IMR-90 (cell line): Measurements from ENCODE around the gene RFC2. TPM values are rescaled to one million over a fixed set of nuclear protein-coding genes. Genes with fewer than 3 reads are reported as not detected.

ENCODE experiments used
- ATAC-seq: fragments of 200-7000 bp; cut with Tn5 transposase; 2 replicates; pipeline ENCODE4 v1.9.1; 2020; ENCODE audit warnings: low read depth, mild to moderate bottlenecking, moderate library complexity
- BruUV-seq: library from RNA; stranded (reverse); fragments of 400-500 nt; replicated peaks from 2 replicates; lab custom pipeline; 2021; lab: Mats Ljungman, UMichigan
- CTCF ChIA-PET: fragments of 300-600 bp; formaldehyde crosslinking; extraction: SDS; loops from one replicate; lab custom pipeline; 2021; ENCODE audit warnings: antibody characterized with exemption; lab: Yijun Ruan, JAX
- POLR2A ChIA-PET: fragments of 300-600 bp; sonication (Branson Sonifier 250); formaldehyde crosslinking; loops from one replicate; lab custom pipeline; 2022; ENCODE audit warnings: antibody characterized with exemption; ENCODE audit not compliant: unreplicated experiment; lab: Charles Lee
- DNase-seq: peaks from one replicate; pipeline ENCODE4 v3.0.0; 2013
- H2AFZ ChIP-seq: replicated peaks from 2 replicates; pipeline ENCODE3; 2013; ENCODE audit warnings: low read length, mild to moderate bottlenecking; ENCODE audit not compliant: poor library complexity
- H2AK5ac ChIP-seq: 2 replicates; pipeline ENCODE4 v1.6.1; 2013; ENCODE audit warnings: low read depth, low read length, inconsistent platforms
- H2AK9ac ChIP-seq: replicated peaks from 2 replicates; pipeline ENCODE3; 2013; ENCODE audit warnings: mild to moderate bottlenecking, low read depth, low read length, moderate library complexity; ENCODE audit not compliant: poor library complexity
- H2BK120ac ChIP-seq: 2 replicates; pipeline ENCODE4 v1.6.1; 2013; ENCODE audit warnings: low read depth, low read length, inconsistent platforms
- H2BK15ac ChIP-seq: 3 replicates; pipeline ENCODE4 v1.6.1; 2013; ENCODE audit warnings: low read depth, low read length, inconsistent platforms
- H2BK20ac ChIP-seq: 2 replicates; pipeline ENCODE4 v1.6.1; 2013; ENCODE audit warnings: low read depth, mild to moderate bottlenecking, inconsistent platforms, low read length, moderate library complexity
- H2BK5ac ChIP-seq: 2 replicates; pipeline ENCODE4 v1.6.1; 2013; ENCODE audit warnings: mild to moderate bottlenecking, low read depth, low read length, inconsistent platforms; ENCODE audit not compliant: poor library complexity, severe bottlenecking
- H3K14ac ChIP-seq: replicated peaks from 2 replicates; pipeline ENCODE4 v1.6.1; 2013; ENCODE audit warnings: low read depth, low read length, inconsistent platforms
- H3K18ac ChIP-seq: 2 replicates; pipeline ENCODE4 v1.6.1; 2013; ENCODE audit warnings: low read depth, low read length, control low read depth
- H3K23ac ChIP-seq: 2 replicates; pipeline ENCODE4 v1.6.1; 2013; ENCODE audit warnings: low read depth, low read length, inconsistent platforms
- H3K27ac ChIP-seq: 2 replicates; pipeline ENCODE4 v1.5.1; 2013; ENCODE audit warnings: mild to moderate bottlenecking, control low read depth, low read length; ENCODE audit not compliant: insufficient read depth
- H3K27me3 ChIP-seq: 2 replicates; pipeline ENCODE4 v1.6.1; 2013; ENCODE audit warnings: low read length; ENCODE audit not compliant: control insufficient read depth, insufficient read depth
- H3K36me3 ChIP-seq: 2 replicates; pipeline ENCODE4 v1.6.1; 2013; ENCODE audit warnings: low read length, mixed read lengths; ENCODE audit not compliant: control insufficient read depth, insufficient read depth
- H3K4ac ChIP-seq: 2 replicates; pipeline ENCODE4 v1.6.1; 2013; ENCODE audit warnings: low read depth, low read length, inconsistent platforms
- H3K4me1 ChIP-seq: 2 replicates; pipeline ENCODE4 v1.6.1; 2013; ENCODE audit warnings: low read length, mixed read lengths; ENCODE audit not compliant: control insufficient read depth, insufficient read depth
- H3K4me2 ChIP-seq: 2 replicates; pipeline ENCODE4 v1.6.1; 2013; ENCODE audit warnings: low read depth, mild to moderate bottlenecking, control low read depth, low read length, moderate library complexity
- H3K4me3 ChIP-seq: 2 replicates; pipeline ENCODE4 v1.5.1; 2013; ENCODE audit warnings: low read depth, mild to moderate bottlenecking, control low read depth, low read length, moderate library complexity; ENCODE audit not compliant: insufficient read depth
- H3K56ac ChIP-seq: 2 replicates; pipeline ENCODE4 v1.6.1; 2013; ENCODE audit warnings: low read length, inconsistent platforms; ENCODE audit not compliant: insufficient read depth; ENCODE audit errors: extremely low read depth
- H3K79me1 ChIP-seq, 2 experiments: 2 replicates each; pipeline ENCODE4 v1.6.1; 2013; ENCODE audit warnings: low read length in 2 of 2, inconsistent platforms in 1 of 2, low read depth in 1 of 2
- H3K9ac ChIP-seq: 2 replicates; pipeline ENCODE4 v1.6.1; 2013; ENCODE audit warnings: low read depth, low read length, control low read depth
- H3K9me1 ChIP-seq: 2 replicates; pipeline ENCODE4 v1.6.1; 2013; ENCODE audit warnings: low read length, inconsistent platforms; ENCODE audit not compliant: insufficient read depth
- H3K9me3 ChIP-seq: 2 replicates; pipeline ENCODE4 v1.6.1; 2013; ENCODE audit warnings: low read length; ENCODE audit not compliant: control insufficient read depth, insufficient read depth
- H4K20me1 ChIP-seq: 2 replicates; pipeline ENCODE4 v1.6.1; 2013; ENCODE audit warnings: low read length, inconsistent platforms; ENCODE audit not compliant: insufficient read depth
- H4K5ac ChIP-seq: 2 replicates; pipeline ENCODE4 v1.6.1; 2013; ENCODE audit warnings: mild to moderate bottlenecking, low read depth, low read length, control low read depth
- H4K8ac ChIP-seq, 2 experiments: 2 replicates each; pipeline ENCODE4 v1.6.1; 2013; ENCODE audit warnings: low read depth in 2 of 2, low read length in 2 of 2, control low read depth in 1 of 2, inconsistent platforms in 1 of 2
- H4K91ac ChIP-seq: 2 replicates; pipeline ENCODE4 v1.6.1; 2013; ENCODE audit warnings: low read depth, low read length, inconsistent platforms; ENCODE audit not compliant: insufficient read depth
- BHLHE40 ChIP-seq: fragments of 150-350 bp; IDR thresholded peaks from 2 replicates; pipeline ENCODE4 v1.6.1; 2016; ENCODE audit warnings: mild to moderate bottlenecking, low read depth, low read length
- CEBPB ChIP-seq: IDR thresholded peaks from 2 replicates; pipeline ENCODE4 v1.6.1; 2012; ENCODE audit warnings: low read depth, low read length, improper control_type of control experiment
- CHD1 ChIP-seq: IDR thresholded peaks from 2 replicates; pipeline ENCODE4 v1.6.1; 2012; ENCODE audit warnings: low read depth, low read length, improper control_type of control experiment
- CTCF ChIP-seq: conservative IDR thresholded peaks from 2 replicates; pipeline ENCODE4 v1.5.1; 2012; ENCODE audit warnings: mild to moderate bottlenecking, low read depth, low read length, improper control_type of control experiment
- ELK1 ChIP-seq: fragments of 150-350 bp; IDR thresholded peaks from 2 replicates; pipeline ENCODE4 v1.6.1; 2016; ENCODE audit warnings: low read depth, mild to moderate bottlenecking, low read length, moderate library complexity, borderline replicate concordance
- FOS ChIP-seq: fragments of 150-350 bp; IDR thresholded peaks from 2 replicates; pipeline ENCODE4 v1.6.1; 2016; ENCODE audit warnings: low read depth, low read length
- MAFK ChIP-seq: IDR thresholded peaks from 2 replicates; pipeline ENCODE4 v1.6.1; 2012; ENCODE audit warnings: low read depth, low read length, improper control_type of control experiment
- MAZ ChIP-seq: IDR thresholded peaks from 2 replicates; pipeline ENCODE4 v1.6.1; 2012; ENCODE audit warnings: low read depth, mild to moderate bottlenecking, low read length, improper control_type of control experiment, moderate library complexity, borderline replicate concordance
- MXI1 ChIP-seq: IDR thresholded peaks from 2 replicates; pipeline ENCODE4 v1.6.1; 2012; ENCODE audit warnings: low read depth, mild to moderate bottlenecking, low read length, moderate library complexity, borderline replicate concordance
- NFE2L2 ChIP-seq: fragments of 150-350 bp; IDR thresholded peaks from 2 replicates; pipeline ENCODE4 v1.6.1; 2016; ENCODE audit warnings: low read depth, mild to moderate bottlenecking, low read length
- POLR2A ChIP-seq: IDR thresholded peaks from 2 replicates; pipeline ENCODE4 v1.6.1; 2012; ENCODE audit warnings: mild to moderate bottlenecking, low read depth, low read length
- RAD21 ChIP-seq: IDR thresholded peaks from 2 replicates; pipeline ENCODE4 v1.6.1; 2012; ENCODE audit warnings: low read length, improper control_type of control experiment
- RCOR1 ChIP-seq: IDR thresholded peaks from 2 replicates; pipeline ENCODE4 v1.6.1; 2012; ENCODE audit warnings: mild to moderate bottlenecking, low read length, improper control_type of control experiment; ENCODE audit not compliant: insufficient replicate concordance
- RFX5 ChIP-seq: IDR thresholded peaks from 2 replicates; pipeline ENCODE4 v1.8.0; 2012; ENCODE audit warnings: low read depth, mild to moderate bottlenecking, low read length, moderate library complexity
- SMC3 ChIP-seq: fragments of 150-350 bp; IDR thresholded peaks from 2 replicates; pipeline ENCODE4 v1.6.1; 2016; ENCODE audit warnings: low read depth, mild to moderate bottlenecking, antibody characterized with exemption, low read length, moderate library complexity
- WGBS, 2 experiments: methylation state at CpG; one replicate each; pipeline versions ENCODE4 v1.1.5 to v1.1.7; 2013; ENCODE audit warnings: missing lambda C conversion rate in 2 of 2; ENCODE audit not compliant: insufficient read length in 1 of 2; ENCODE audit errors: extremely low coverage in 2 of 2; 5-methylcytosine and 5-hydroxymethylcytosine counted together
- dilution Hi-C: fragments of 300-500 bp; cut with HindIII; formaldehyde crosslinking; loops from one replicate; pipeline ENCODE4 v1.14.3; 2018; ENCODE audit warnings: low sequenced_read_pairs; ENCODE audit not compliant: unreplicated experiment
- in situ Hi-C: fragments of 300-500 bp; cut with MboI; formaldehyde crosslinking; loops from 3 replicates; pipeline ENCODE4 v1.14.3; 2019; ENCODE audit warnings: low sequenced_read_pairs, inconsistent platforms, mixed read lengths
- intact Hi-C: fragments of 100-400 bp; cut with micrococcal nuclease; formaldehyde crosslinking; loops from 2 replicates; pipeline ENCODE4 v1.10.0; 2022
- polyA plus RNA-seq, 3 experiments: library from polyadenylated mRNA; depleted of rRNA; stranded (reverse); fragments of >200 nt; gene quantifications; 2 replicates each; pipeline ENCODE4 v1.2.3, GENCODE V29; 2012; ENCODE audit warnings: low replicate concordance in 1 of 3
- total RNA-seq: library from RNA; depleted of rRNA; stranded (reverse); fragments of >200 nt; gene quantifications from 2 replicates; pipeline ENCODE4 v1.2.3, GENCODE V29; 2012
- TF ChIP-seq, protein P1 (sequence below): fragments of 150-350 bp; IDR thresholded peaks from 2 replicates; pipeline ENCODE4 v1.6.1; 2017; ENCODE audit warnings: mild to moderate bottlenecking, antibody characterized with exemption, low read length, low read depth

Gene RFC2
- total and polyA plus RNA-seq, 2 of the 4 experiments (the other 2 are of a cell fraction) = 25.2 to 37.8 TPM

DNA sequence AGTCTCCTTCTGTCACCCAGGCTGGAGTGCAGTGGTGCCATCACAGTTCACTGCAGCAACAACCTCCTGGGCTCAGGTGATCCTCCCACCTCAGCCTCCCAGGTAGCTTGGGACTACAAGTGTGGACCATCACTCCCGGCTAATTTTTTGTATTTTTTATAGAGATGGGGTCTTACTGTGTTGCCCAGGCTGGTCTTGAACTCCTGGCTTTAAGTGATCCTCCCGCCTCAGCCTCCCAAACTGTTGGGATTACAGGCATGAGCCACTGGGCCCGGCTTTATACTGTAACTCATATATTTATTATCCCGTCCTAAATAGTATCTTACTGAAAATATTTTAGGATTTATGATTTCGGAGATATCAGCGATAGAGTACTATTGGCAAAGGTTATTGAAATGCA is 69.2 kb downstream of the RFC2 start:
- POLR2A ChIA-PET = no interaction called here
- Histone ChIP-seq H2BK5ac (no peak overlapping the region), H2BK15ac (no peak overlapping the region), H2BK20ac (no peak overlapping the region), H4K5ac (no peak overlapping the region), H3K27me3 (no peaks in the 10 kb centered on the region), H3K9me3 (no peaks in the 10 kb centered on the region), H3K4me3 (no peak overlapping the region), H2BK120ac (no peak overlapping the region), H3K27ac (no peak overlapping the region), H3K18ac (no peak overlapping the region), H4K91ac (no peak overlapping the region), H3K79me1 (peaks cover 3 to 71% of the 10 kb centered on the region in 2 experiments), H3K4me2 (no peak overlapping the region), H3K4ac (no peak overlapping the region), H4K8ac (no peak overlapping the region), H3K36me3 (peaks cover 25% of the 10 kb centered on the region), H2AK5ac (no peak overlapping the region), H3K56ac (no peak overlapping the region), H3K23ac (no peak overlapping the region), H3K9me1 (peaks cover 30% of the 10 kb centered on the region), H3K9ac (no peak overlapping the region), H3K14ac (no peak overlapping the region), H4K20me1 (peaks cover 100% of the 10 kb centered on the region), H3K4me1 (peaks cover 28% of the 10 kb centered on the region), H2AFZ (no peak overlapping the region), H2AK9ac (no peak overlapping the region)
- TF ChIP-seq SMC3 (no peak), MAFK (no peak), NFE2L2 (no peak), CHD1 (no peak), MXI1 (no peak), MAZ (no peak), CEBPB (no peak), CTCF (no peak), FOS (no peak), BHLHE40 (no peak), RFX5 (no peak), ELK1 (no peak), POLR2A (no peak), RAD21 (no peak), RCOR1 (no peak)
- TF ChIP-seq, protein P1, sequence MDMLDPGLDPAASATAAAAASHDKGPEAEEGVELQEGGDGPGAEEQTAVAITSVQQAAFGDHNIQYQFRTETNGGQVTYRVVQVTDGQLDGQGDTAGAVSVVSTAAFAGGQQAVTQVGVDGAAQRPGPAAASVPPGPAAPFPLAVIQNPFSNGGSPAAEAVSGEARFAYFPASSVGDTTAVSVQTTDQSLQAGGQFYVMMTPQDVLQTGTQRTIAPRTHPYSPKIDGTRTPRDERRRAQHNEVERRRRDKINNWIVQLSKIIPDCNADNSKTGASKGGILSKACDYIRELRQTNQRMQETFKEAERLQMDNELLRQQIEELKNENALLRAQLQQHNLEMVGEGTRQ = no peak
- in situ Hi-C loops (no loop called here), intact Hi-C loops (no loop called here), dilution Hi-C loops (no loop called here)
- CTCF ChIA-PET = no interaction called here
- WGBS, 2 experiments = 88% methylated on average over 2 of the region's 6 CpGs; no CpG with 5 or more reads in 1 of the 2 experiments
- no TSS peak for BruUV-seq
- ATAC-seq (no peak), DNase-seq (no peak)
